Ovary (tissue), 3 donors: Measurements from ENCODE around the gene CDC6.

Experiments
- CTCF ChIP-seq, 3 donors: fragments of 450-650 bp in 2 of 3; fragments of 200-600 bp in 1 of 3; IDR thresholded peaks; one replicate each; pipeline versions ENCODE4 v1.5.1 to v1.8.0; 2016 to 2022; ENCODE audit warnings: antibody characterized with exemption in 3 of 3, mild to moderate bottlenecking in 1 of 3
- EP300 ChIP-seq: sonication (generic); formaldehyde crosslinking; IDR thresholded peaks from one replicate; pipeline ENCODE4 v1.6.1; 2017; ENCODE audit warnings: antibody characterized with exemption
- POLR2A ChIP-seq: fragments of 450-650 bp; IDR thresholded peaks from one replicate; pipeline ENCODE4 v1.6.1; 2017; ENCODE audit warnings: antibody characterized with exemption, mild to moderate bottlenecking, moderate library complexity
- donor health status: DM: no; HTN: no; CAD: no.

- TF ChIP-seq CTCF (IDR thresholded peaks at IDR 0.05) (no peak), POLR2A (no peak), EP300 (no peak)
These were observed 39.6 kb downstream of the CDC6 start for GRCh38 chr17:40327244-40327729.
